GM18909 (cell line): ENCODE measurements around the gene SERPINB5.
"Not testable (repeated sequence)": the region's sequence is repeated elsewhere in the genome, so short reads cannot be mapped to it uniquely, and the experiment has no call there.

Experiments used
- ATAC-seq: cut with Tn5 transposase; IDR thresholded peaks from one replicate; pipeline ENCODE4 v1.9.1; 2021; ENCODE audit warnings: mild to moderate bottlenecking; ENCODE audit not compliant: unreplicated experiment, poor library complexity

The SERPINB5 gene, protein sequence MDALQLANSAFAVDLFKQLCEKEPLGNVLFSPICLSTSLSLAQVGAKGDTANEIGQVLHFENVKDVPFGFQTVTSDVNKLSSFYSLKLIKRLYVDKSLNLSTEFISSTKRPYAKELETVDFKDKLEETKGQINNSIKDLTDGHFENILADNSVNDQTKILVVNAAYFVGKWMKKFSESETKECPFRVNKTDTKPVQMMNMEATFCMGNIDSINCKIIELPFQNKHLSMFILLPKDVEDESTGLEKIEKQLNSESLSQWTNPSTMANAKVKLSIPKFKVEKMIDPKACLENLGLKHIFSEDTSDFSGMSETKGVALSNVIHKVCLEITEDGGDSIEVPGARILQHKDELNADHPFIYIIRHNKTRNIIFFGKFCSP

DNA sequence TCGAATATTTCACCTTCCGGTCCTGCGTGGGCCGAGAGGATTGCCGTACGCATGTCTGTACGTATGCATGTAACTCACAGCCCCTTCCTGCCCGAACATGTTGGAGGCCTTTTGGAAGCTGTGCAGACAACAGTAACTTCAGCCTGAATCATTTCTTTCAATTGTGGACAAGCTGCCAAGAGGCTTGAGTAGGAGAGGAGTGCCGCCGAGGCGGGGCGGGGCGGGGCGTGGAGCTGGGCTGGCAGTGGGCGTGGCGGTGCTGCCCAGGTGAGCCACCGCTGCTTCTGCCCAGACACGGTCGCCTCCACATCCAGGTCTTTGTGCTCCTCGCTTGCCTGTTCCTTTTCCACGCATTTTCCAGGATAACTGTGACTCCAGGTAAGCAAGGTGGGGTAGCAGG is at the start of gene SERPINB5:
Gene SERPINB5, plus strand, starts transcription at position 291 of the 400 bp plus-strand sequence. CDS start 7,471 bp downstream, outside the sequence.
- no peak for ATAC-seq

DNA sequence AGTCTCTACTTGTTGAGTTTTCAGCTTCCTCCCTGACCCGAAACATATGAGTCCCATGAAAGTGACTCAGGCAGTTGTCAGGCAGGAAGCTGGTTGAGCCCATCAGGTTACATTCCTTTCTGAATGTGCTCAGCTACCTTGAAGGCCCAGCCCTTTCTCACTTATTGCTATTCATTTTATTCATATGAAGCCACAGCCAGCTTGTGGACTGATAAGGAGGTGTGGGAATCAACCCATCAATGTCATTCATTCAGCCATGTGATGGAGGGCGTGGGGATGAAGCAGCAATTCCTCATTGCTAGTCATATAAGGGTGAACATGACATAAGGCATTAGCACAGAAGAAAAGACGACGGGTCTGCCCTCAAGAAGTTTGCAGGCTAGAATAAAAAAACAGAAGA is 49.2 kb upstream of the SERPINB5 start:
- ATAC-seq, result no peak

DNA sequence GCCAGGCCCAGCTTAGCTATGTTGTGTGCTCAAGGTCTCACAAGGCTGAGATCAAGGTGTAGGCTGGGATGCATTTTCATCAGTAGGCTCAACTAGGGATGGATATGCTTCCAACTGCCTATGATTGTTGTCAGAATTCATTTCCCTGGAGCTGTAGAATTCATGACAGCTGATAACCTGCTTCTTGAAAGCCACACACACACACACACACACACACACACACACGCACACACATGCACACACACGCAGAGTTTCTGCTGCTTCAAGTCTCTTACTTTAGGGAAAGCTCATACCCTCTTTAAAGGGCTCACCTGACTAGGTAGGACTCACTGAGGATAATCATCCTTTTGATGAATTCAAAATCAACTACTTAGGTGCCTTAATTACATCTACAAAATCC is 46.2 kb upstream of the SERPINB5 start:
- ATAC-seq, result no peak

DNA sequence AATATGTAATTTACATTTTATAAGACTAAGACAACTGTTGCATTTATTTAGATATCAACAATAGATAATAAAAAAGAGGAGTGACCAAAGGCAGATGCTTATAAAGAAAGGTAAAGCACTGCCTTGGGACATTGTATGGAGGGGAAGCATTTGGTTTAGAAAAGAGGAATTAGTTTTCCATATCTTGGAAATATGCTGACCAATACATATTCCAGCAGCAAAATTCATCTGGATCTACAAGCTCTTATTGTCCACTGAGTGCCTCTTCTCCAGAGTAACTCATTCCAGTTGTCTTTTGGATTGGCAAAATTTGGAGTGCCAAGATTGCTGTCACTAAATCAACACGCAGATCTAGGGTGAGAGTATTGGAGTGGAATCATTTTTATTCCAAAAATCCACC is 45.6 kb upstream of the SERPINB5 start:
- ATAC-seq, result no peak

DNA sequence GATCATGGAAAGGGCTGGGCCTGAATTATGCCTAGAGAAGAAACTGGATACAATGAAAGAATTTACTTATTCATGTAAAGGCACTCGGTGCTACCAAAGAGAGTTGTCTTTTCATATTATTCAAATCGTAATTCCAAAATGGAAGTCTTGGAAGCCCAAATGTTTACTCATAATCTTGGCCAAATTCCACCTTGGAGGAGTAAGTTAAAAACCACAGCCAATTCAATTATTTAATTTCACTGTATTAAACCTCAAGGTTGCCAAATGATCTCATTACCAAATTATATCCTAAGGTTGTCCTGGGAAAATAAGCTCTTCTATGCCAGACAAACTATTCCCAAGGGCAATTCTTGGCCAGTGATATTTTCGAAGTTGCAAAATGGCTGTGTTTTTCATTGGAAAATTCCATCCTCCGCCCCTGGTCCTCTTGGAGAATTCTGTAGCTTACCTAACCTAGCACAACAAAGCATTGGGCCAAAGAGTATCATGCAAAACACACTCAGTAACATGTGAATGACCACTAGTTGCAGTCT is 43.4 kb upstream of the SERPINB5 start:
- ATAC-seq, result no peak

DNA sequence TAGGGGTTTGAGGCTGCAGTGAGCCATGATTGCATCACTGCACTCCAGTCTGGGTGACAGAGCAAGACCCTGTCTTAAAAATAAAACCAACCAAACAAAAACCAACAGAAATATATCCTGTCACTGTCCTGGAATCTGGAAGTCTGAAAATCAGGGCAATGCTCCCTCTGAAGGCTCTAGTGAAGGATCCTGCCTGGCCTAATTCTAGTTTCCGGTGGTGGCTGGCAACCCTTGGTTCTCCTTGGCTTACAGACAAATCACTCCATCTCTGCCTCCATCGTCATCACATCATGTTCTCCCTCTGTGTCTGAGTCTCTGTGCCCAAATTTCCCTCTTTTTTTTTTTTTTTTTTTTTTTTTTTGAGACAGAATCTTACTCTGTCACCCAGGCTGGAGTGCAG is 38.6 kb upstream of the SERPINB5 start:
- ATAC-seq, result no peak

DNA sequence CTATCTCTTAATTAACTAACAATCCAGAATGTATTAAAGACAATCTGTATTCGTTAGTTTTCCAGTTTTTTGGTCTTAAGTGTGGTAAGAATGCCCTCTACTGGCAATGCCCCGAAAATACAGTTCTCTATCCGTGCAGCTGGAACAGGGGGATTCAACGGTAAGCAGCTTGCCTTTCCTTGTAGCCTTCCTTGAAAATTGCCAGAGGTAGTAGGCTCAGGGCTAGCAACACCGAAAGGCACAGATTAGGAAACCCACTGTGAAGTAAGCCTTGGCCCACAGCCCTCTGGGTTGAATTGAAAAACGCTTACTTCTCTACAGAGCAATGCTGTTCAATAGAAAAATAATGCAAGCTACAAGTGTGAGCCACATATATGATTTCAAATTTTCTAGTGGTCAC is 37.4 kb upstream of the SERPINB5 start:
- ATAC-seq, result peak; percentile 58

DNA sequence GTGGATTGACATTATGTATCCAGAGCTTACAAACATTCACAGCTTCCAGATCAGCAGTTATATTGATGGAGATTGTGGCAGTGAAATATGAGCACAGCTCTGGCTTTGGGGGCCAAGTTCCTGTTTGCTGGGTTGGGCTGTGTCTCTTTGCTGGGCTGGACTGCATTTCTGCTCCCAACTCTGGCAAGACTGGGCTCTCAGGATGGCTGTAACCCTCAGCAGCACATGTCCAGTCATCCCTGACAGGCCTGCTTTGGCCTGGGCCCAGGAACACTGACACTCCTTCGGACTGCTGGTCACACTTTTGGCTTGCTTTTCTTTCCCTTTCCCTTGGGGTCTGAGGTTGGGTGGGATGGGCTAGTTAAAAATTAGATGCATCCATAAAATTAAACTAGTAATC is 36.5 kb upstream of the SERPINB5 start:
- no peak for ATAC-seq

DNA sequence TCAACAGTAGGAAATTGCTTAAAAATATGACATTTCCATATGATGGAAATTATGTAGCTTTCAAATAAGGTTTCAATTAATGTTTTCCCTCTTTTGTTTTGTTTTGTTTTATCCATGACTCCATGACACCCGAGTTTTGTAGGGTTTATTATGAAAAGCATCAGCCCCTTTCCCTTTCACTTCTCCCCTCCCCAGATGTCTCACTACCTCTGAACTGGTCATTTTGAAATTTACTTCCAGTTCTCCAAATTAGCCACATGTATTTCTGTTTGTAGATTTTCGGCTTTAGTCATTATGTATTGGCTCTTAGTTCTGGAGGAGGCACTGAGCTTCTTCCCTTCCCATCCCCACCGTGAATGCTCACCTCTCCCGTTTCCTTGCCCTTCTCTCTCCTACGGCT is 35.9 kb upstream of the SERPINB5 start:
- no peak for ATAC-seq

DNA sequence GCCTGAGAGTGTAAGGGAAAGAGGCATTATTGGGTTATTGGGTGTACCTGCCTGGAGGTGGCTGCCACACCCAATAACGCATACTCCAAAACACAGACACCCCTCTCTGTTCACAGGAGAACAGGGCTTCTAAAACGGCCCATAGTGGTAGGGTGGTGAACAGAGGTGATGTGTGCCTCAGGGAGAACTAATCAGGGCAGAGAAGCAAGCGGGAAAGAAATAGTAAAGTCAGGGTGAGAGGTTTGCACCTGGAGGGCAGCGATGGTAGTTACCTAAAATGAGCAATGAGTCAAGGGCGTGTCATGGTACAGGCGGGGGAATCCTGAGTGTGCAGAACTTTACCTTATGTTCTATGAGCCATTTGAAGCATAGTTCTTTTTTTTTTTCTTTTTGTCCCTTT is 32.9 kb upstream of the SERPINB5 start:
- ATAC-seq, result no peak

DNA sequence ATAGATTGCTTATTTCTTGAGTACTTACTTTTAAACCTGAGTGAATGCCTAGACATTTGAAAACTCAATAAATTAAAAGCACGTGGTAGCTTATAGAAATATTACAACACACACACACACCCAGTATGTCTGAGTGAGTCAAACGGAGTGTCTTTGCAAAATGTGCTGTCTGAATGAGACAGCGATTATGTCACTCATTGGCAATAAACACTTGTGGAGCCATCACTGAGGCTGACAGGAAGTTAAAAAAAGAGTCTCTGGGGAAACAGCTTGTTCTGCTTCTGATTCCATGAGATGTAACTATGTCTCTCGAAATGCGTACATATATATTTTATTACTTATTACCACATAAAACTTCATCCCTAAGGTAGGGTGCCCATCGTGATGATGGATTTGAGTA is 32.2 kb upstream of the SERPINB5 start:
- no peak for ATAC-seq

DNA sequence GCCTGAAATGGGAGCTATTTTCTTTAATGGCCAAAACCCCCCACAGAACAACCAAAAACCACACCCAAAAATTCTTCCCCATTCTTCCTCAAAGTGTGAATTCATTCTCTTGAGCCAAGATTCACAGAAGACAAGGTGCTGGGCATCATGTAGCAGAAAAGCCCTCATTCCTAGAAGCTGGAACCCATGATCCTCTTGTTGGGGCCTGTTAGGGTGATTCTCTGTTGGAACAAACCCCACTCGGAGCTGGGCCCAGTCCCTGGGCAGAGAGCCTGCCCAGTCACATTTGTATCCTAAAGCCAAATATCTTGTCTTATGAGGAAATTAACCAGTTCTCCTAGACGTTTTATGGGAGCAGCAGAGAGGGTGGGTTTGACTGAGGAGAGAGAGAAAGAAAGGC is 31.7 kb upstream of the SERPINB5 start:
- no peak for ATAC-seq

DNA sequence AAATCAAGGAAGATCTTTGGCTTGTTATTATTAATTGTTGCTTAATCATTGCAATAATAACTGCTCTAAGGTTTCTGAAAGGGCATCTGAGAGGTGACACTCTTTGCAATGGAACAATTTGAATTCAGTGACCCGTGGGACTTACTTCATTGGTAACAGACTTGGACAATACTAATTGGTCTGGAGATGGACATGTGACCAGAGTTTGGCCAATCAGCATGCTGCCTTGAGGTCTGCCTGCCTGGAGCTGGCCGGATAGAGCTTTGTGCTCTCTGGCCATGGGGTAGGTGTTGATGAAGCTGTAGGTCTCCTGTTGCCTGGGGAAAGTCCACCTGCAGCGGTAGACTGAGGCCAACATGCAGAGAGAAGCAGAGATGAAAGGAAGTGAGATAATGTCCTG is 30.5 kb upstream of the SERPINB5 start:
- ATAC-seq, result no peak

DNA sequence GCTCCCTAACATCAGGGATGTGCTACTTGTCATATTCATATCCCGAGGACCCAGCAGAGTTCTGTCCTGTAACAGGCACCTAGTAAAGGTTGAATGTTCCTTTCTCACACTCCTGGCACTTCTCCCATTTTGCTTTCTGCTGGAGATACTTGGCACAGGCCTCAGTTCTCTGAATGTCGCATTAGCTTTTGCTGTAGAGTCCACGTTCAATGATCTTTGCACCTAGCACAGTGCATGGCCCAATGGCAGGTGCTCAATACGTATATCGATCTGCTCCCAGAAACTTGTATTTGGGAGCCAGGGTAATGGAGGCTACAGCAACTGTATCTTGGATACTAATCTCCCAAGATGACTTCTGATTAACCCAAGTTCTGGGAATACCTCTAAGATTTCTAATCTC is 29.7 kb upstream of the SERPINB5 start:
- no peak for ATAC-seq

DNA sequence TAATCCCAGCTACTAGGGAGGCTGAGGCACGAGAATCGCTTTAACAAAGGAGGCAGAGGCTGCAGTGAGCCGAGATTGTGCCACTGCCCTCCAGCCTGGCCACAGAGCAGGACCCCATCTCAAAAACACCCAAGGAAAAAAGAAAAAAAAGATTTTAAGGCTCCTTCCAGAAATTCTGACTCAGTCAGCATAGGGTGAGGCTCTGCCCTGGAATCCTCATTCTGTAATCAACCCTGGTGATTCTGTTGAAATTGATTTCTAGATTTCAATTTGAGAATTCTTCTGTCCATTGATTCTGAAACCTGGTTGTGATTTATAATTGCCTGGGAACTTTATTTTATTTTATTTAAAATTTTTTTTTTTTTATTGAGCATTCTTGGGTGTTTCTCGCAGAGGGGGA is 27.3 kb upstream of the SERPINB5 start:
- ATAC-seq, result no peak

DNA sequence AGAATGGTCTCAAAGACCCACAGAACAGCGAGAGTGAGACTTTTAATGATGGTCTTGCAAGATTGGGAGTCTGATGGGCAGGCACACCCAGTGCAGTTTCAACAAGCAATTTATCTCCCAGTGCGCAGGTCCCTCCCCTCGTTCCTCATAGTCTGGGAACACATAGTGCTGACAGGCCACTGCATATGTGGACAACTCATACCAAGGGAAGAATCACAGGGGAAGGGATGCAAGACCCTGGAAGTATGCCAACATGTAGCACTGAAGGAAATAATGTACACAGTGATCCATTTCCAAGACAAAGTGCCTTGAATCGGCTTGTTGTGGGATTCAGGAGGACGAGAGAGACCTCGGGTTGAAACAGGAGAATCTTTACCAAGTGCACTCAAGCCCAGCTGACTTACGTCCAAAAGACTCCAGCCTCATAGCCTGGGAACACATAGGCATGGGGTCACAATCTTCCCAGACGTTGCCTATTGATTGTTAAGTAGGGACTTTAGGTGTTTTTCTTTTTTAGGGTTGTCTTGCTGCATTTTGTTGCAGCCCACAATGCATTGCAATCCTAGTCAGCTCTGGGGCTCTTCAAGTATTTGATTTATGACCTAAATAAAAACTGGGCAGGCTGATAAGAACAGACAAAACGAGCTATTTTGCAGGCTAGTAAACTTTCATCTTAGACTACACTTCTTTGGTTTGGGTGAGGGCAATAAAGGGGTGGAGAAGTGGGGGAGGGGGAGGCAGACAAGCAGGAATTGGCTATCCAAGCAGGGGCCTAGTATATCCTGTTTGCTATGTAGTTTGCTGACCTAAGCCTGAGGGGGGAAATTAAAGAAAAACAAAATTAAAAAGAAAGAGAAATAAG is 24.7 kb upstream of the SERPINB5 start:
- ATAC-seq, result no peak

DNA sequence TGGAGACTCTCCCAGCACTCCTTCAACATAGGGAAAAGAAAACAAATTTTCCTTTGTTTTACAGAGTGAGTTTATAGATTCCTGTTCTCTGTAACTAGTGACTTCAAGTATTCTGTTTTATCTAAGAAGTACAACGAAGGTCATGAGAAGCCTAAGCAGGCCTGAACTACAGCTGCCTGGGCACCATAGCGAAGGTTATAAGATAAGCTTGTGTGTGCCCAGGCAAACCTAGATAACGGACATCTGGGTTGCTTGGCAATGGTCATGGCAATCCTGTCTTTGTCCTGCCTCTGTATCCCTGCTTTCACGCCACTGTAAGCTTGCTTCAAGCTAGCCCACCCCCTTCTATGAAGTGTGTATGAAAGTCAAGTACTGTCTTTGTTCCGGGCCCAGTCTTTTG is 24.0 kb upstream of the SERPINB5 start:
- ATAC-seq, result not testable (repeated sequence)

DNA sequence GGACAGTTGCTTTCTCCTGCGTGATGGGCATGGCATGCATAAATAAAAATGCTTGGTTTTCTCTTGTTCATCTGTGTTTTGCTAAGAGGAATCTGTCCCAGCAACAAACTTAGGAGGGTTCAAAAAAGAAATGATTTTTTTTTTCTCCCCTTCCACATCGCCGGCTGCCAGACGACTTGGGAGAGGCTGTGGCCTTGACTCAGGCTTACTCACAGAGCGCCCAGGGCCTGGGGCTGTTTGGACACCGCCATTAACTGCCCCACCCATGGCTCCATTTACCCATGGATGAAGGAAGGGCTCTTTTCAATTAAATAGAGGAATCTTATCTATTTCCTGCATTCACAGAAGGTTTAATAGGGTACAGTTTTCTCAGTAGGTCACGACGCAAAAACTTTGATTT is 22.3 kb upstream of the SERPINB5 start:
- no peak for ATAC-seq

DNA sequence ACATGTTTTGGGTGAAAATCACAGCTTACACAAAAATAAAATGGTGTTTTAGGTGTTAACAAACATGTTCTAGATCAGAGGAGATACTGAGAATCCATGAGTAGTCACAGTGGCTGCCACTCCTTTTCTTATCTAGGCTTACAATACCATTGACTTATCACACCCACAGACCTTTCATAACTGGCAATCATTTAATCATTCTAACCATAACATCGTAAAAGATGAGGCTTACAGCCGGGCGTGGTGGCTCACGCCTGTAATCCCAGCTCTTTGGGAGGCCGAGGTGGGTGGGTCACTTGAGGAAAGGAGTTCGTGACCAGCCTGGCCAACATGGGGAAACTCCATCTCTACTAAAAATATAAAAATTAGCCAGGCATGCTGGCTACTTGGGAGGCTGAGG is 18.8 kb upstream of the SERPINB5 start:
- no peak for ATAC-seq

DNA sequence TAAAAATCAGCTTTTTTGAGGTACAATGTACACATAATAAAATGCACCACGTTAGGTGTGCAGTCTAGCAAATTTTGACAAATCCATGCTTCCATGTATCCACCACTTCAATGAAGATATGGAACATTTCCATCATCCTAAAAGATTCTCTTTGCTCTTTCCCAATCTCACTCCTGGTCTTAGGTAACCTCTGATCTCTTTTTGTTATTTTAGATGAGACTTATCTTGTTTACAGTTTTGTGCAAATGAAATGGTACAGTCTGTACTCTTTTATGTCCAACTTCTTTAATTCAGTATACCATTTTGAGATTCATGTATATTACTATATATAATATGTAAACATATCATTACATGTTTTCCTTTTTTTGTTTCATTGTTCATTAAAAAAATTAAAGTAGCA is 16.3 kb upstream of the SERPINB5 start:
- no peak for ATAC-seq

DNA sequence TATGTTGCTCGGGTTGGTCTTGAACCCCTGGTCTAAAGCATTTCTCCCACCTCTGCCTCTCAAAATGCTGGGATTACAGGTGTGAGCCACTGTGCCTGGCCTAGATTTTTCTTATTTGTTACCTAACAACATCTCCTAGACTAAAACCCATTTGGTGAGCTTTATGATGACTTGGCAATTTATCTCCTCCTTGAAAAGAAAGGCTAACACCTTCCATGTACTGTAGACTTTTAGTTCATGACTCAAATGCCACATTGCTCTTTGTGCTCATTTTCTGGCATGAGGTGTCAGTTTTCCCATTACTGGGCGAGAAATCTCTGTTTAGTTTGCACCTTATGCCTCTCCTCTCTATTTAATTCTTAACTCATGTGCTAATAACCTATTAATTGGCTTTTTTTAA is 12.3 kb upstream of the SERPINB5 start:
- no peak for ATAC-seq
